ENCODE results near the gene REC8. TPM values are rescaled to one million over a fixed set of nuclear protein-coding genes. Genes with fewer than 3 reads are reported as not detected.

REC8 gene
- total and polyA plus RNA-seq, 2 of the 13 experiments (the other 11 are each of a cell fraction or from before 2014, with no cell fraction given) = 3.4 to 14.7 TPM

GRCh38 chr14:24136684-24137528 lies 35.0 kb upstream of the REC8 start (continued):
- TF ChIP-seq ZHX1 (CRISPR knock-in tag; IDR thresholded peaks at IDR 0.05; ENCODE audit: low read depth) (no peak), SYNCRIP (IDR thresholded peaks at IDR 0.05; ENCODE audit: insufficient read depth, low read depth, low read length) (no peak), ZNF646 (CRISPR knock-in tag; IDR thresholded peaks at IDR 0.05) (no peak), RXRA (CRISPR knock-in tag; IDR thresholded peaks at IDR 0.05) (peak; percentile 19; the same call in 1 of the 2 replicates), ETV5 (CRISPR knock-in tag; IDR thresholded peaks at IDR 0.05; ENCODE audit: borderline replicate concordance) (peak; percentile 7; the same call in 1 of the 2 replicates), ZNF737 (CRISPR knock-in tag; IDR thresholded peaks at IDR 0.05; ENCODE audit: borderline replicate concordance) (no peak), KAT8 (CRISPR knock-in tag; IDR thresholded peaks at IDR 0.05) (no peak), ZNF577 (CRISPR knock-in tag; IDR thresholded peaks at IDR 0.05; ENCODE audit: borderline replicate concordance, low read depth) (0 out of 2 replicates have a peak, but pooled peaks have one; percentile 12), JUN (CRISPR knock-in tag; IDR thresholded peaks at IDR 0.05) (0 out of 2 replicates have a peak, but pooled peaks have one; percentile 21), DRAP1 (CRISPR knock-in tag; IDR thresholded peaks at IDR 0.05) (no peak), TEAD3 (CRISPR knock-in tag; optimal IDR thresholded peaks at IDR 0.05; ENCODE audit: borderline replicate concordance) (peak; percentile 47), ZNF615 (CRISPR knock-in tag; IDR thresholded peaks at IDR 0.05; ENCODE audit: borderline replicate concordance) (no peak), TCF12 (IDR thresholded peaks at IDR 0.05) (no peak), TCF12 (CRISPR knock-in tag; IDR thresholded peaks at IDR 0.05) (no peak), ZNF567 (CRISPR knock-in tag; IDR thresholded peaks at IDR 0.05; ENCODE audit: borderline replicate concordance) (0 out of 2 replicates have a peak, but pooled peaks have one; percentile 2), ZBTB3 (CRISPR knock-in tag; IDR thresholded peaks at IDR 0.05; ENCODE audit: borderline replicate concordance, low read depth) (0 out of 2 replicates have a peak, but pooled peaks have one; percentile 26), RNF2 (conservative IDR thresholded peaks at IDR 0.05; ENCODE audit: low read depth) (no peak)
- TF ChIP-seq, protein P1, sequence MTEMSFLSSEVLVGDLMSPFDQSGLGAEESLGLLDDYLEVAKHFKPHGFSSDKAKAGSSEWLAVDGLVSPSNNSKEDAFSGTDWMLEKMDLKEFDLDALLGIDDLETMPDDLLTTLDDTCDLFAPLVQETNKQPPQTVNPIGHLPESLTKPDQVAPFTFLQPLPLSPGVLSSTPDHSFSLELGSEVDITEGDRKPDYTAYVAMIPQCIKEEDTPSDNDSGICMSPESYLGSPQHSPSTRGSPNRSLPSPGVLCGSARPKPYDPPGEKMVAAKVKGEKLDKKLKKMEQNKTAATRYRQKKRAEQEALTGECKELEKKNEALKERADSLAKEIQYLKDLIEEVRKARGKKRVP (CRISPR knock-in tag; IDR thresholded peaks at IDR 0.05) = no peak

All from HepG2 (cell line).